Measurements from ENCODE around the gene CDKN2AIP.
A peak's percentile ranks its signal among the peaks of the same experiment; 100 is the strongest.

The CDKN2AIP gene

GRCh38 chr4:183399616-183400015, 44.8 kb upstream of the CDKN2AIP start:
- H3K4me3 ChIP-seq (replicated peaks in 1 of 2; ENCODE audit: low read depth in 2 of 2, low read length in 2 of 2), result no peak overlapping the region
- DNase-seq (ENCODE audit: low read depth in 2 of 2), result no peak
- no peak for TF ChIP-seq CTCF (IDR thresholded peaks at IDR 0.05; ENCODE audit: low read depth, low read length)

- H3K4me3 ChIP-seq (replicated peaks in 1 of 2; ENCODE audit: low read depth in 2 of 2, low read length in 2 of 2), result no peak overlapping the region
- no peak for DNase-seq (ENCODE audit: low read depth in 2 of 2)
- TF ChIP-seq CTCF (IDR thresholded peaks at IDR 0.05; ENCODE audit: low read depth, low read length), result no peak
These were observed 44.4 kb upstream of the CDKN2AIP start for GRCh38 chr4:183400035-183400434.

- no peak overlapping the region for H3K4me3 ChIP-seq (replicated peaks in 1 of 2; ENCODE audit: low read depth in 2 of 2, low read length in 2 of 2)
- no peak for DNase-seq (ENCODE audit: low read depth in 2 of 2)
- no peak for TF ChIP-seq CTCF (IDR thresholded peaks at IDR 0.05; ENCODE audit: low read depth, low read length)
These were observed 43.0 kb upstream of the CDKN2AIP start for GRCh38 chr4:183401473-183401872.

- DNase-seq (ENCODE audit: low read depth in 2 of 2), result no peak
- no peak for TF ChIP-seq CTCF (IDR thresholded peaks at IDR 0.05; ENCODE audit: low read depth, low read length)
- H3K4me3 ChIP-seq (replicated peaks in 1 of 2; ENCODE audit: low read depth in 2 of 2, low read length in 2 of 2), result no peak overlapping the region
These were observed 41.7 kb upstream of the CDKN2AIP start for GRCh38 chr4:183402771-183403170.

- peak in 1 of 2 donors; percentile 10 for DNase-seq (ENCODE audit: low read depth in 2 of 2)
- TF ChIP-seq CTCF (IDR thresholded peaks at IDR 0.05; ENCODE audit: low read depth, low read length), result no peak
These were observed 41.0 kb upstream of the CDKN2AIP start for GRCh38 chr4:183403486-183403885.

GRCh38 chr4:183403961-183404360, 40.5 kb upstream of the CDKN2AIP start:
- DNase-seq (ENCODE audit: low read depth in 2 of 2), result no peak
- no peak overlapping the region for H3K4me3 ChIP-seq (replicated peaks in 1 of 2; ENCODE audit: low read depth in 2 of 2, low read length in 2 of 2)
- no peak for TF ChIP-seq CTCF (IDR thresholded peaks at IDR 0.05; ENCODE audit: low read depth, low read length)

More at GRCh38 chr4:183403486-183403885, 41.0 kb upstream of the CDKN2AIP start:
- H3K4me3 ChIP-seq (replicated peaks in 1 of 2; ENCODE audit: low read depth in 2 of 2, low read length in 2 of 2), result no peak overlapping the region

GRCh38 chr4:183405303-183405702, 39.1 kb upstream of the CDKN2AIP start:
- no peak for DNase-seq (ENCODE audit: low read depth in 2 of 2)
- no peak for TF ChIP-seq CTCF (IDR thresholded peaks at IDR 0.05; ENCODE audit: low read depth, low read length)
- no peak overlapping the region for H3K4me3 ChIP-seq (replicated peaks in 1 of 2; ENCODE audit: low read depth in 2 of 2, low read length in 2 of 2)

Measured in cardiac fibroblast (primary cell).